ENCODE measurements around the gene LEPROT. TPM values are rescaled to one million over a fixed set of nuclear protein-coding genes. Genes with fewer than 3 reads are reported as not detected.
A peak's percentile ranks its signal among the peaks of the same experiment; 100 is the strongest.

LEPROT gene
- total RNA-seq, 2 experiments from 2014 or later: 19.6 to 23.3 TPM

GRCh38 chr1:65417729-65418128 is 2.7 kb upstream of the LEPROT start:
- Mint-ChIP-seq H3K27ac (no peak overlapping the region), H3K4me3 (no peak overlapping the region), H3K4me1 (peaks cover 17% of the 10 kb centered on the region), H3K9me3 (no peaks in the 10 kb centered on the region), H3K36me3 (ENCODE audit: low read depth) (no peaks in the 10 kb centered on the region), H3K27me3 (peaks cover 2% of the 10 kb centered on the region)
- no peak for DNase-seq
- POLR2A ChIA-PET: no interaction called here
- CTCF ChIA-PET: interaction anchor here (0.6 to 2.2 kb wide), 4 partner anchors 14 to 1755 kb away, joined by 3 to 7 read pairs (median 5); no protein-coding TSS in a partner anchor

GRCh38 chr1:65418522-65419185 is 1.8 kb upstream of the LEPROT start:
- no peak overlapping the region for H3K27ac Mint-ChIP-seq
- H3K36me3 Mint-ChIP-seq (ENCODE audit: low read depth): no peaks in the 10 kb centered on the region
- no peak for DNase-seq
- POLR2A ChIA-PET: no interaction called here
- no peak overlapping the region for H3K4me3 Mint-ChIP-seq
- CTCF ChIA-PET: interaction anchor here (1.1 to 2.4 kb wide), 5 partner anchors 8 to 206 kb away, joined by 3 to 7 read pairs (median 4); no protein-coding TSS in a partner anchor
- H3K9me3 Mint-ChIP-seq: no peaks in the 10 kb centered on the region
- H3K4me1 Mint-ChIP-seq: peaks cover 17% of the 10 kb centered on the region
- peaks cover 2% of the 10 kb centered on the region for H3K27me3 Mint-ChIP-seq

DNA sequence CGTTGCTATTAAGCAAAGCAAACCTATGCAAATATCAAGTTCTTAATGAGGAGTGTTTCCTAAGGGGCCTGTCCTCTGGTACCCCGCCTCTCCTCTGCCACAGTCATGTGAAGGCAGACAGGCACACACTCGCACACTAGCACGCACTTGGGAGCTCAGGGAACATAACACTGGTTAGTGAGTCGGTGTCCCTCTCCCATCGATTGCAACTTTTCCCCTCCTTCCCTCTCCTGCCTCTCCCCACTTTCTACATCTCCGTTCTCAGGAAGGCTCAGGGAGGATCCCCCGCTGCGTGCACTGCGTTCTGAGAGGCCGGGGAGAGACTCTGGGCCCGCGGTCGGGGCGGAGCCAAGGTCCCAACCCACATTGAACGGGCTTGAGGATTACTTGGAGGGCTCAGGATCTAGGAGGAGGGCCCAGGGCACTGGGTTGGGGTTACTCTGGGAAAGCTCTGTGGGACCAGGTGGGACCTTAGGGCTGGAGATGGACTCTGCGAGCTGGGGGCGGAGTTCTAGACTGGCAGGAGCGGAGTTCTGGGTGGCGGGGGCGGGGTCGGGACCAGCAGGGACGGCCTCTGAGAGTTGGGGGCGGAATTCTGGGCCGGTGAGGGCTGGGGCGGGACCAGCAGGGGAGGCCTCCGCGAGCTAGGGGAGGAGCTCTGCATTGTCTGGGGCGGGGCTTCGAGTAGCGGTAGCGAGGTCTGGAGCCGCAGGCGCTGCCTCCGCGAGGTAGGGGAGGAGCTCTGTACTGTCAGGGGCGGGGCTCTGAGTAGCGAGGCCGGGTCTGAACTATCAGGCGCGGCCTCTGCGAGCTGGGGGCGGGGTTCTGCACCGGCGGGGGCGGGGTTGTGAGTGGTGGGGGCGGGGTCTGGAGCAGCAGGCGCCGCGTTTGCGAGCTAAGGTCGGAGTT is 533 bp upstream of the LEPROT start:
- CTCF ChIA-PET: interaction anchor here (1.1 to 2.4 kb wide), 6 partner anchors 10 to 208 kb away, joined by 3 to 7 read pairs (median 4); no protein-coding TSS in a partner anchor
- H3K27ac Mint-ChIP-seq: peak overlapping the region; percentile 91
- no peak overlapping the region for H3K4me3 Mint-ChIP-seq
- peaks cover 2% of the 10 kb centered on the region for H3K27me3 Mint-ChIP-seq
- no peaks in the 10 kb centered on the region for H3K9me3 Mint-ChIP-seq
- H3K4me1 Mint-ChIP-seq: peaks cover 28% of the 10 kb centered on the region
- POLR2A ChIA-PET: interaction anchor here (0.6 kb wide), 2 partner anchors 204 to 458 kb away, joined by 3 read pairs; no protein-coding TSS in a partner anchor
- peaks cover 8% of the 10 kb centered on the region for H3K36me3 Mint-ChIP-seq (ENCODE audit: low read depth)
- peak; percentile 99 for DNase-seq

- Mint-ChIP-seq H3K36me3 (ENCODE audit: low read depth) (peaks cover 23% of the 10 kb centered on the region), H3K4me1 (peaks cover 30% of the 10 kb centered on the region), H3K27ac (no peak overlapping the region), H3K4me3 (no peak overlapping the region), H3K9me3 (no peaks in the 10 kb centered on the region), H3K27me3 (no peaks in the 10 kb centered on the region)
- ChIA-PET CTCF (interaction anchor here (1.6 kb wide), 1 partner anchor 167 kb away, joined by 4 read pairs; no protein-coding TSS in a partner anchor), POLR2A (no interaction called here)
- DNase-seq: no peak
These were observed 1.0 kb downstream of the LEPROT start for GRCh38 chr1:65421351-65422025.

DNA sequence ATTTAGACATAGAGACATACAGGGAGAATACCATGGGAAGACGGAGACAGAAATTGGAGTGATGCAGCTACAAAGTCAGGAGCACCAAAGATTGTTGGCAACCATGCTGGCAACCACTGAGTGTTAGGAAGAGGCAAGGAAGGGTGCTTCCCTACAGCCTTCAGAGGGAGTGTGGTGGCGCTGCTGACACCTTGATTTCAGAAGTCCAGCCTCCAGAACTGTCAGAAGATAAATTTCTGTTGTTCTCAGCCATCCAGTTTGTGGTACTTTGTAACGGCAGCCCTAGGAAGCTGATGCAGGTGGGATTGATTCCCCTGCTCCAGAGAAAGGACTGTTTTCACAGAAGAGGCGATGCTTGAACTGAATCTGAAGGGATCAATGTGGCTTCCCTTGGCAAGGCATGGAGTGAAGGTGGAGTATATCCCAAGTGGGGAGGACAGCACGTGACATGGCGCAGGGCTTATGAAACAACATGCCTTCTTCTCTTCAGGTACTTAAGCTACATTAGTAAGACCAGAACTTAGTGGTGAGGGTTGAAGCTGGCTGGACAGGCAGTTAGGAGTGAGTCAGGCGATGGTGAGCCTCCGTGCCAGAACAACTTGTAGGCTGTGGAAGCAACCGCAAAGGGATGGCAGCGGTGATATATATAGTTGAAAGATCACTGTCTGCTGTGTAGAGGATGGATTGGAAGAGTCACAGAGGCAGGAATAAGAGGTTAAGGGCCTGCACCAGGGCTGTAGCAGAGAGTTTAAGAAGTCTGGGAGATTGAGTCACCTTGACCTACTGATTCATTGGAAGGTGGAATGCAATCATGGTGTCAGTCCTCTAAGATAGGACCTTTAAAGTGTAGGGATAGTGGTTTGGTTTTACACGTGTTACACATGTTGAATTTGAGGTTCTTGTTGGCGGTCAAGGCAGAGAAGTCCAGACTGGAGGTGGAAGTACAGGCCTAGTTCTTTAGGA is 2.1 kb downstream of the LEPROT start:
- CTCF ChIA-PET: interaction anchor here (1.6 to 1.8 kb wide), 3 partner anchors 10 to 168 kb away, joined by 4 to 5 read pairs (median 4); no protein-coding TSS in a partner anchor

GRCh38 chr1:65423884-65424572 is 3.6 kb downstream of the LEPROT start:
- ChIA-PET CTCF (interaction anchor here (1.0 to 1.8 kb wide), 3 partner anchors 10 to 12 kb away, joined by 4 to 5 read pairs (median 4); no protein-coding TSS in a partner anchor), POLR2A (no interaction called here)
- H3K27ac Mint-ChIP-seq: peak overlapping the region; percentile 7
- H3K4me3 Mint-ChIP-seq: no peak overlapping the region
- no peaks in the 10 kb centered on the region for H3K27me3 Mint-ChIP-seq
- H3K4me1 Mint-ChIP-seq: peaks cover 23% of the 10 kb centered on the region
- DNase-seq: peak; percentile 10
- no peaks in the 10 kb centered on the region for H3K9me3 Mint-ChIP-seq
- H3K36me3 Mint-ChIP-seq (ENCODE audit: low read depth): peaks cover 33% of the 10 kb centered on the region

More for the DNA sequence above, 2.1 kb downstream of the LEPROT start:
- no peak overlapping the region for H3K27ac Mint-ChIP-seq
- peaks cover 29% of the 10 kb centered on the region for H3K36me3 Mint-ChIP-seq (ENCODE audit: low read depth)
- no peak overlapping the region for H3K4me3 Mint-ChIP-seq
- H3K27me3 Mint-ChIP-seq: no peaks in the 10 kb centered on the region
- DNase-seq: no peak
- H3K9me3 Mint-ChIP-seq: no peaks in the 10 kb centered on the region
- POLR2A ChIA-PET: no interaction called here
- H3K4me1 Mint-ChIP-seq: peaks cover 30% of the 10 kb centered on the region

DNA sequence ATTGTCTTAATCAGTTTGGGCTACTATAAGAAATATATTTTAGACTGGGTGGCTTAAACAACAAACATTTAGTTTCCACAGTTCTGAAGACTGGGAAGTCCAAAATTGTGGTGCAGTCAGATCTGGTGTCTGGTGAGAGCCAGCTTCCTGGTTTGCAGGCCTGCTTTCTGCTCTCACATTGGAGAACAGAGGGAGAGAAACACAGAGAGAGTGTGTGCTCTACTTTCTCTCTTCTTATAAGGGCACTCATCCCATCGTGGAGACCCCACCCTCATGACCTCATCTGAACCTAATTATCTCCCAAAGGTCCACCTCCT is 4.1 kb downstream of the LEPROT start:
- peaks cover 36% of the 10 kb centered on the region for H3K36me3 Mint-ChIP-seq (ENCODE audit: low read depth)
- CTCF ChIA-PET: interaction anchor here (1.8 kb wide), 1 partner anchor 12 kb away, joined by 5 read pairs; no protein-coding TSS in a partner anchor

DNA sequence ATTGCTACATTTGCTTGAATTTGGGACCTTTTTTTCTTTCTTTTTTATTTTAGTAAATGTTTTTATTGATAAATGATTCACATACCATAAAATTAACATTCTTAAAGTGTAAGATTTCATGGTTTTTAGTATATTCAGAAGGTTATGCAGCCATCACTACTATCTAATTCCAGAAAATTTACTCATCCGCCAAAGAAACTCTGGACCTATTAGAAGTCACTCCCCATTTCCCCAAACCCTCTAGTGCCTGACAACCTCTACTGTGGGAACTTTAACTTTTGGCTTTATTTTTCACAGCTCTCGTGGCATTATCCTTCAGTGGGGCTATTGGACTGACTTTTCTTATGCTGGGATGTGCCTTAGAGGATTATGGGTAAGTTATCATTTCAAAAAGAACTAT is 4.5 kb downstream of the LEPROT start:
- H3K27ac Mint-ChIP-seq: no peak overlapping the region
- peaks cover 38% of the 10 kb centered on the region for H3K36me3 Mint-ChIP-seq (ENCODE audit: low read depth)
- no peaks in the 10 kb centered on the region for H3K9me3 Mint-ChIP-seq
- H3K4me3 Mint-ChIP-seq: no peak overlapping the region
- DNase-seq: no peak
- POLR2A ChIA-PET: no interaction called here
- H3K4me1 Mint-ChIP-seq: peaks cover 19% of the 10 kb centered on the region
- CTCF ChIA-PET: interaction anchor here (1.2 kb wide), 1 partner anchor 16 kb away, joined by 3 read pairs; no protein-coding TSS in a partner anchor
- no peaks in the 10 kb centered on the region for H3K27me3 Mint-ChIP-seq

More for the DNA sequence above, 4.1 kb downstream of the LEPROT start:
- POLR2A ChIA-PET: no interaction called here
- no peak overlapping the region for H3K27ac Mint-ChIP-seq
- H3K27me3 Mint-ChIP-seq: no peaks in the 10 kb centered on the region
- no peak overlapping the region for H3K4me3 Mint-ChIP-seq
- no peaks in the 10 kb centered on the region for H3K9me3 Mint-ChIP-seq
- peaks cover 20% of the 10 kb centered on the region for H3K4me1 Mint-ChIP-seq
- no peak for DNase-seq

DNA sequence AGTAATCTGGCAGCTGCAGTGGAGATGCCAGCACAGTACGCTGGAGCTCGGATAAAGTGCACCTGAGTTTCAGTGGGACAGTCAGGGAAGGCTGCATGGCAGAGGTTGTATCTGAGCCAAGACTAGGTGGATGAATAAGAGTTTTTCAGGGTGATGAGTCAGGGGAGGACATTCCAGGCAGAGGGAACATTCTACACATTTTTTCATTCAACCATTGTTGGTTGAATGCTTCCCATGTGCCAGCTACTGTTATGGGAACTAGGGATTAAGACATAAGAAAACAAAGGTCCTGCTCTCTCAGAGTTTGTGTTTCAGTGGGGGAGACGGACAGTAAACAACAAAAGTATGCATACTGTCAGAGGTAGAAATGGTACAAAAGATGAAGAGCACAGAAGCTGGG is 5.2 kb downstream of the LEPROT start:
- DNase-seq: no peak
- Mint-ChIP-seq H3K4me1 (peaks cover 22% of the 10 kb centered on the region), H3K36me3 (ENCODE audit: low read depth) (peaks cover 38% of the 10 kb centered on the region), H3K27ac (no peak overlapping the region), H3K27me3 (no peaks in the 10 kb centered on the region), H3K4me3 (no peak overlapping the region), H3K9me3 (no peaks in the 10 kb centered on the region)
- ChIA-PET CTCF (interaction anchor here (1.2 kb wide), 1 partner anchor 15 kb away, joined by 3 read pairs; no protein-coding TSS in a partner anchor), POLR2A (no interaction called here)

DNA sequence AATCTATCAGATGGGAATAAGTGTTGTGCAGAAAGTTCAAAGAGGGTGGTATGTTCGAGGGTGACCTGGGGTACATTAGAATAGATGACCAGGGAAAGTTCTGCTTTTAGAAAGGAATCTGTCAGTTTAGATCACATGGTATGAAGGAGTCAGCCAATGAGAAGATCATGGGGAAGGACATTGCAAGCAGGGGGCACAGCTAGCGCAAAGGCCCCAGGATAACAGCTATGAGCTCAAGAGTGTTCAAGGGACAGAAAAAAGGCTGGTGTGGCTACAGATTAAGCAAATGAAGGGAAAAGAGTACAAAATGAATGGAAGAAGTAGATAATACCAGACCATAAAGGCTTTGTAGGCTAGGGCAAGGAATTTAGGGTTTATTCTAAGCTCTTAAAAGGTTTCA is 8.6 kb downstream of the LEPROT start:
- DNase-seq: no peak
- CTCF ChIA-PET: interaction anchor here (0.7 kb wide), 1 partner anchor 22 kb away, joined by 3 read pairs; no protein-coding TSS in a partner anchor
- no peaks in the 10 kb centered on the region for H3K9me3 Mint-ChIP-seq
- peaks cover 37% of the 10 kb centered on the region for H3K4me1 Mint-ChIP-seq
- POLR2A ChIA-PET: no interaction called here
- H3K27ac Mint-ChIP-seq: no peak overlapping the region
- peaks cover 36% of the 10 kb centered on the region for H3K36me3 Mint-ChIP-seq (ENCODE audit: low read depth)
- H3K27me3 Mint-ChIP-seq: no peaks in the 10 kb centered on the region
- H3K4me3 Mint-ChIP-seq: no peak overlapping the region

- H3K27me3 Mint-ChIP-seq: no peaks in the 10 kb centered on the region
- peaks cover 29% of the 10 kb centered on the region for H3K36me3 Mint-ChIP-seq (ENCODE audit: low read depth)
- H3K9me3 Mint-ChIP-seq: no peaks in the 10 kb centered on the region
- DNase-seq: no peak
- ChIA-PET CTCF (no interaction called here), POLR2A (no interaction called here)
- peaks cover 31% of the 10 kb centered on the region for H3K4me1 Mint-ChIP-seq
- H3K4me3 Mint-ChIP-seq: no peak overlapping the region
- no peak overlapping the region for H3K27ac Mint-ChIP-seq
These were observed 9.3 kb downstream of the LEPROT start for GRCh38 chr1:65429806-65430205.

All from activated CD4-positive, alpha-beta T cell treated with anti-CD3 and anti-CD28 coated beads, Interleukin-2, amount 10 ng/mL, durations not matched to agents 7 days and 5 days (primary cell).